Right cardiac atrium (tissue), 5 donors: ENCODE data around the gene ACSM4. TPM values are rescaled to one million over a fixed set of nuclear protein-coding genes. Genes with fewer than 3 reads are reported as not detected.
"Not testable (repeated sequence)": the region's sequence is repeated elsewhere in the genome, so short reads cannot be mapped to it uniquely, and the experiment has no call there.

Experiments
- ATAC-seq, 2 donors: fragments of 200-7000 bp; cut with Tn5 transposase; one replicate each; pipeline versions ENCODE4 v1.8.0 to v1.9.1; 2020; ENCODE audit warnings: moderate library complexity in 2 of 2, mild to moderate bottlenecking in 1 of 2
- DNase-seq, 3 donors: peaks; one replicate each; pipeline ENCODE4 v3.0.0-alpha.2; 2020
- H3K27ac ChIP-seq: one replicate; pipeline ENCODE4 v1.5.1; 2013; ENCODE audit warnings: mild to moderate bottlenecking, low read length, control low read depth, moderate library complexity
- H3K27me3 ChIP-seq: one replicate; pipeline ENCODE4 v1.6.1; 2013; ENCODE audit not compliant: control insufficient read depth, insufficient read depth
- H3K4me1 ChIP-seq: one replicate; pipeline ENCODE4 v1.6.1; 2013; ENCODE audit warnings: low read length; ENCODE audit not compliant: control insufficient read depth, insufficient read depth
- H3K4me3 ChIP-seq: one replicate; pipeline ENCODE4 v1.5.1; 2013; ENCODE audit warnings: low read length, control low read depth
- H3K9me3 ChIP-seq: one replicate; pipeline ENCODE4 v1.6.1; 2013; ENCODE audit warnings: low read length; ENCODE audit not compliant: control insufficient read depth
- WGBS: extraction: QIAGEN DNeasy Blood & Tissue Kit; methylation state at CpG from one replicate; pipeline ENCODE4 v1.1.7; 2013; 5-methylcytosine and 5-hydroxymethylcytosine counted together
- intact Hi-C, 4 donors: fragments of 100-400 bp; cut with DNase I; formaldehyde crosslinking; loops; one replicate each; pipeline versions ENCODE4 v1.11.0 to v1.14.0; 2022 to 2023
- long read RNA-seq, 4 donors: library from polyadenylated mRNA; unstranded; transcript quantifications; one replicate each; pipeline ENCODE4 v2.0.0, GENCODE V29; 2020 to 2021
- polyA plus RNA-seq: library from polyadenylated mRNA; stranded (reverse); fragments of 200-250 nt; gene quantifications from one replicate; pipeline ENCODE4 v1.2.3, GENCODE V29; 2013
- total RNA-seq, 4 donors: library from RNA; stranded (reverse); fragmentation: NEBNext Ultra II Directional; extraction: Animal tissue kit (Norgen Biotek cat#: 25700); gene quantifications; one replicate each; pipeline ENCODE4 v1.2.1, GENCODE V29; 2021
- donor health status: healthy with polysubstance abuse.
- donor health status: DM: no; HTN: yes; CAD: no.
- donor health status: DM: no; HTN: no; CAD: no.
- donor health status: DM: no; HTN: yes; CAD: no; lungs with severe emphysema.
- donor health status: DM: yes; HTN: yes; CAD: no.

Gene ACSM4
- total RNA-seq (not detected), polyA plus RNA-seq (not detected)
- long read RNA-seq, donor 1 = 0 reads
- long read RNA-seq, donor 2 = 0 reads
- long read RNA-seq, donor 3 = 0 reads
- long read RNA-seq, donor 4 = 0 reads

GRCh38 chr12:7303772-7304171 lies at the start of gene ACSM4:
Gene ACSM4, plus strand, starts transcription at chr12:7304072. Its CDS starts 260 bp downstream, at chr12:7304332.
- intact Hi-C loops = no loop called here
- no peak within 1 kb of the TSS for H3K4me3 ChIP-seq
- ATAC-seq = no peak
- no peak within 1 kb of the TSS for H3K27ac ChIP-seq
- no peak for DNase-seq
- H3K9me3 ChIP-seq = no peaks in the 10 kb centered on the region
- WGBS = 81% methylated on average over 3 of the region's 3 CpGs
- H3K27me3 ChIP-seq = no peaks in the 10 kb centered on the region
- no peaks in the 10 kb centered on the region for H3K4me1 ChIP-seq

- H3K4me3 ChIP-seq = no peak overlapping the region
- H3K9me3 ChIP-seq = no peaks in the 10 kb centered on the region
- ATAC-seq (no peak), DNase-seq (no peak)
- H3K27ac ChIP-seq = no peak overlapping the region
- intact Hi-C loops = no loop called here
- 88% methylated on average over 1 of the region's 1 CpG for WGBS
- H3K27me3 ChIP-seq = no peaks in the 10 kb centered on the region
- H3K4me1 ChIP-seq = no peaks in the 10 kb centered on the region
Measured at GRCh38 chr12:7259060-7259459, 44.8 kb upstream of the ACSM4 start.

- Histone ChIP-seq H3K4me3 (no peak overlapping the region), H3K4me1 (no peaks in the 10 kb centered on the region), H3K9me3 (no peaks in the 10 kb centered on the region), H3K27ac (no peak overlapping the region), H3K27me3 (no peaks in the 10 kb centered on the region)
- intact Hi-C loops = no loop called here
- DNase-seq (no peak), ATAC-seq (no peak)
Measured at GRCh38 chr12:7264538-7264937, 39.3 kb upstream of the ACSM4 start.

GRCh38 chr12:7265251-7265650 lies 38.6 kb upstream of the ACSM4 start:
- DNase-seq = no peak
- no peak overlapping the region for H3K4me3 ChIP-seq
- H3K9me3 ChIP-seq = no peaks in the 10 kb centered on the region
- ATAC-seq = no peak
- no peak overlapping the region for H3K27ac ChIP-seq
- no peaks in the 10 kb centered on the region for H3K27me3 ChIP-seq
- WGBS = 90% methylated on average over 4 of the region's 4 CpGs
- H3K4me1 ChIP-seq = no peaks in the 10 kb centered on the region
- intact Hi-C loops = no loop called here

- intact Hi-C loops = no loop called here
- no peak for DNase-seq
- no peak overlapping the region for H3K4me3 ChIP-seq
- WGBS = 53% methylated on average over 5 of the region's 5 CpGs
- H3K27me3 ChIP-seq = no peaks in the 10 kb centered on the region
- no peaks in the 10 kb centered on the region for H3K9me3 ChIP-seq
- H3K4me1 ChIP-seq = no peaks in the 10 kb centered on the region
- H3K27ac ChIP-seq = no peak overlapping the region
- ATAC-seq = no peak
Measured at GRCh38 chr12:7269273-7269672, 34.6 kb upstream of the ACSM4 start.

- Histone ChIP-seq H3K9me3 (no peaks in the 10 kb centered on the region), H3K27me3 (no peaks in the 10 kb centered on the region), H3K27ac (no peak overlapping the region), H3K4me3 (no peak overlapping the region), H3K4me1 (no peaks in the 10 kb centered on the region)
- 89% methylated on average over 5 of the region's 5 CpGs for WGBS
- no peak for DNase-seq
- ATAC-seq = no peak
- intact Hi-C loops = no loop called here
Measured at GRCh38 chr12:7271893-7272514, 31.9 kb upstream of the ACSM4 start.

GRCh38 chr12:7275482-7275881 lies 28.4 kb upstream of the ACSM4 start:
- H3K4me1 ChIP-seq, intact Hi-C loops, H3K27me3 ChIP-seq, H3K4me3 ChIP-seq, DNase-seq, H3K9me3 ChIP-seq, H3K27ac ChIP-seq, ATAC-seq: not testable (repeated sequence)

GRCh38 chr12:7282844-7283243 lies 21.0 kb upstream of the ACSM4 start:
- Histone ChIP-seq H3K9me3 (no peaks in the 10 kb centered on the region), H3K27ac (no peak overlapping the region), H3K4me1 (no peaks in the 10 kb centered on the region), H3K4me3 (no peak overlapping the region), H3K27me3 (no peaks in the 10 kb centered on the region)
- ATAC-seq (no peak), DNase-seq (no peak)
- intact Hi-C loops = no loop called here
- WGBS = 65% methylated on average over 2 of the region's 2 CpGs

GRCh38 chr12:7289743-7290142 lies 14.1 kb upstream of the ACSM4 start:
- Histone ChIP-seq H3K4me3 (no peak overlapping the region), H3K4me1 (no peaks in the 10 kb centered on the region), H3K27me3 (no peaks in the 10 kb centered on the region), H3K9me3 (no peaks in the 10 kb centered on the region), H3K27ac (no peak overlapping the region)
- no peak for ATAC-seq
- intact Hi-C loops = no loop called here
- 49% methylated on average over 2 of the region's 2 CpGs for WGBS
- no peak for DNase-seq

GRCh38 chr12:7290588-7290987 lies 13.3 kb upstream of the ACSM4 start:
- WGBS = 28% methylated on average over 1 of the region's 1 CpG
- intact Hi-C loops, H3K27ac ChIP-seq, ATAC-seq, H3K4me3 ChIP-seq, H3K27me3 ChIP-seq, H3K9me3 ChIP-seq, DNase-seq, H3K4me1 ChIP-seq: not testable (repeated sequence)

GRCh38 chr12:7292300-7292699 lies 11.6 kb upstream of the ACSM4 start:
- Histone ChIP-seq H3K4me1 (no peaks in the 10 kb centered on the region), H3K27ac (no peak overlapping the region), H3K4me3 (no peak overlapping the region), H3K9me3 (no peaks in the 10 kb centered on the region), H3K27me3 (no peaks in the 10 kb centered on the region)
- DNase-seq = no peak
- intact Hi-C loops = no loop called here
- no peak for ATAC-seq
- WGBS = 63% methylated on average over 2 of the region's 2 CpGs

- DNase-seq = no peak
- no peaks in the 10 kb centered on the region for H3K27me3 ChIP-seq
- intact Hi-C loops = no loop called here
- ATAC-seq = no peak
- H3K4me1 ChIP-seq = no peaks in the 10 kb centered on the region
- H3K9me3 ChIP-seq = no peaks in the 10 kb centered on the region
- H3K27ac ChIP-seq = no peak overlapping the region
- no peak overlapping the region for H3K4me3 ChIP-seq
- WGBS = 54% methylated on average over 1 of the region's 1 CpG
Measured at GRCh38 chr12:7293670-7294069, 10.2 kb upstream of the ACSM4 start.
